ENCODE measurements around the gene CD163L1. TPM values are rescaled to one million over a fixed set of nuclear protein-coding genes. Genes with fewer than 3 reads are reported as not detected.

Gene CD163L1
- polyA plus RNA-seq, 1 donor: 7.4 TPM

DNA sequence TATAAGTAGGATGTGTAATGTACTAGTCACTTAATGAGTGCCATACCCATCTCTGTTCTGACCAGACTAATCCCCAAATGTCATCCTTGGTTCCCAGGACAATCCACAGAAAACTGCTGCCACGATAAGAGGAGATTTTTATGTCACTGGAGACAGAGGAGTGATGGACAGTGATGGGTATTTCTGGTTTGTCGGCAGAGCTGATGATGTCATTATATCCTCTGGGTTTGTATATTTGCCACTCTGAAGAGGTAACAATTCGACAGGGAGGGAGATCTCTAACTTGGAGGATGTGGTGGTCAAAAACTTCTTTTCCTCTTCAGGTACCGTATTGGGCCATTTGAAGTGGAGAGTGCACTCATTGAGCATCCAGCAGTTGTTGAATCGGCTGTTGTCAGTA, 119.8 kb downstream of the CD163L1 start:
- DNase-seq (ENCODE audit: low read depth): no peak

DNA sequence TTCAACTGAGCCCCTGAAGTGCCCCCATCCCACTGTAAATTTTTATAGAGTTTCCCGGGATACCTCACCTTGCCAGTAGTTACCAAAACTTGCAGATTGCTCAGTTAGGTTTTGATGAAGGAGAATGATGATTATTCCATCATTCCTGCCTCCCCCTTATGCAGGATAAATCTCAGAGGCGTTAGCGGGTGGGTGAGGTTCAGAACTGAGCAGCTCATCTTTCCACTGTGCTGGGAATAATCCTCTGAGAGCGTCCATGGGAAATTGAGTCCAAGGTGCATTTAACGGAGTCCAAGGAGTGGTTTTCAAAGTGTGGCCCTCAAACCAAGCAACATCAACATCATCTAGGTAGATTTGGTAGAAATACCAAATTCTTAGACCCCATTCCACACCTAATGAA, 121.4 kb downstream of the CD163L1 start:
- no peak for DNase-seq (ENCODE audit: low read depth)

DNA sequence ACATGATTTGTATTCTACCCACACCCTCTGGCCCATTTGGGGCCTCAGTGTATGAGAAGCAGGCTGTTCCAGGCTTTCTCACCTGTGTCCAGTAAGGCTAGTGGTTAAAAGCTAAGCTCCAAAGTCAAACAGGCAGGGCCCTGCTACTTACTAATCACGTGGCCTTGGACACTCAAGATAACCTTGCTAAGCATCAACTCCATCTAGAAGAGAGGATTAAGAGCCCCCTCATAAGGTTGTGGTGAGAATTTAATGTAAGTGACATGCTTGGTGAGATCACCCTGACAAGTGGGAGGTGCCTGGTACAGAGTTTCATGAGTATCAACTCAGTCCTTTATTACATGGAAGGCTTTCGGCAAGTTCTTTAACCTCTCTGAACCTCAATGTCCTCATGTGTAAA, 122.3 kb downstream of the CD163L1 start:
- no peak for DNase-seq (ENCODE audit: low read depth)

DNA sequence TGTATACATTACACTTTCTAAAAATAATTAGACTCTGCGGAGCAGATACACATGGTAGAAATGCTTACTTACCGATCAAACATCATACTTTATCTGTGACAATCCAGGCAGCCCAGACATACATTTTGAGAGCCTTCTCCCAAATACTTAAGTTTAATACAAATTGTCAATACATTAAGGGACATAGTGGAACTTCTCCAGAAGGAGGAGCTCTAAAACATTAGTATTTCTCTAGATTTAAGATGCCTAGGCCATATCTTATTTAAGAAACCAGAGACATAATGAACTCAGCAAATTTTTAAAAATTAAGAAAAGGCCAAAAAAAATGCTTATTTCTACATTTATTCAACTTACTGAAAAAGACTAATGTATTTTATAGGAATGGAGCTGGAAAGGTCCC, 124.0 kb downstream of the CD163L1 start:
- no peak for DNase-seq (ENCODE audit: low read depth)

DNA sequence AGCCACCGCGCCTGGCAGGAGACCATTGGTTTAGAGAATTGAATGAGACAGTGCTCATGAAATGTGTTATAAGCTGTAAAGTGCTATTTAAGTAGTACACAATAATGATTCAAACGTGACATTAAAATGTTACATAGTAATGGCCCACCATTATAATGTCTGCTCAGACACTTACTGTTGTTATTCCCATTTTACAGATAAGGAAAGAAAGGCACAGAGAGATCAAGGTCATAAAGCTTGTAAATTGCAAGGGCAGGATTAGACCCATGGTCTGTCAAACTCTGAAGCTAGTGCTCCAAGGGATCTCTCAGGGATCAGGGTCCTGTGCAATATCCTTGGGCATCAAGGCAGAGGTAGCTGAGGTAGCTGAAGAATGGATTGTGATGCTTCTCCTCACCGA, 133.9 kb downstream of the CD163L1 start:
- DNase-seq (ENCODE audit: low read depth): no peak

Other genes with a start within 250 kb of the CD163L1 start
- gene ACSM4, start 140.1 kb downstream of the CD163L1 start, polyA plus RNA-seq (ENCODE audit: insufficient read length): 0.09 TPM
- gene CD163, start 59.6 kb upstream of the CD163L1 start, polyA plus RNA-seq (ENCODE audit: insufficient read length): 14.5 TPM
- gene APOBEC1, start 221.8 kb upstream of the CD163L1 start, polyA plus RNA-seq (ENCODE audit: insufficient read length): not detected

All from forelimb muscle (tissue), 1 donor.